ENCODE results near the gene KIF1B. TPM values are rescaled to one million over a fixed set of nuclear protein-coding genes. Genes with fewer than 3 reads are reported as not detected.

The KIF1B gene
- total and polyA plus RNA-seq, 2 experiments from 2014 or later: 21.5 to 68.4 TPM

DNA sequence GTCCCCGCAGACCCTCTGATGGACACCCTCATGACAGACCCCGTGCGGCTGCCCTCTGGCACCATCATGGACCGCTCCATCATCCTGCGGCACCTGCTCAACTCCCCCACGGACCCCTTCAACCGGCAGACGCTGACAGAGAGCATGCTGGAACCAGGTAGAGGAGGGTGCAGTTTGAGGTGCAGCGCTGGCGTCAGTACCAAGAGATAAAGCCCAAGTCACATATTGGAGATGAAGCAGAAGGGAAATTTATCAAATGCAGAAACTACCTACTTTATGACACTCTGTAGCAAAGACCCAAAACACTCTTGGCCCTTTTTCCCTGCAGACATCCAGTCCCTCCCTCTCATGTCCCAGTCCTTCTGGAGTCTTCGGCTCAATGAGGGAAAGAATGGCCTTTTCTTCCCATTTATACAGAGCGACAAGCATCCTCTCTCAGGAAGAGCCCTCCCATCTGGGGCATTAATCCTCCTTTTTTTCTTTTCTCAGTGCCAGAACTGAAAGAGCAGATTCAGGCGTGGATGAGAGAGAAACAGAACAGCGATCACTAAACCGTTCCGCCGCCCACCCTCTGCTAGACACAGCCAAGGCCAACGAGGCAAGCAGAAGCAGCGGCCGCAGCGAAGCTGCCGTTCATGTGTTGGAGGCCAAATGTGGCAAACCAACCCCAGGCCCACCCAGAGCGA lies 30.8 kb upstream of the KIF1B start:
- H3K79me2 ChIP-seq (replicated peaks; ENCODE audit: insufficient read depth): no peaks in the 10 kb centered on the region
- Mint-ChIP-seq H3K27me3 (ENCODE audit: insufficient read depth, low read depth, poor library complexity) (peaks cover 6% of the 10 kb centered on the region), H3K9me3 (peaks cover 3% of the 10 kb centered on the region; the same call in 2 of the 3 replicates), H3K27ac (peak overlapping the region; percentile 82), H3K4me3 (no peak overlapping the region), H3K36me3 (ENCODE audit: low read depth) (peaks cover 42% of the 10 kb centered on the region), H3K4me1 (peaks cover 14% of the 10 kb centered on the region)
- 0 out of 2 replicates have a peak, but pooled peaks cover 9% of the 10 kb centered on the region for H3F3A ChIP-seq (replicated peaks; ENCODE audit: low read depth)
- H3K27ac ChIP-seq (ENCODE audit: low read depth): peak overlapping the region; percentile 60; the same call in 1 of the 2 replicates
- no peaks in the 10 kb centered on the region for H3K9me2 ChIP-seq (ENCODE audit: insufficient read depth)
- H4K20me1 ChIP-seq (replicated peaks; ENCODE audit: insufficient read depth): no peaks in the 10 kb centered on the region
- no peak overlapping the region for H2AFZ ChIP-seq
- no peak overlapping the region for H3K4me2 ChIP-seq
- H3K4me3 ChIP-seq: no peak overlapping the region
- 0 out of 2 replicates have a peak, but pooled peaks cover 10% of the 10 kb centered on the region for H3K36me3 ChIP-seq (ENCODE audit: insufficient read depth)
- no peak for TF ChIP-seq ZNF331 (CRISPR knock-in tag; IDR thresholded peaks at IDR 0.05; ENCODE audit: low read depth)
- no peaks in the 10 kb centered on the region for H3K27me3 ChIP-seq (ENCODE audit: insufficient read depth)
- ATAC-seq: peak; percentile 55
- no peak for DNase-seq (ENCODE audit: low spot score)
- H3K4me1 ChIP-seq (ENCODE audit: insufficient read depth): peaks cover 14% of the 10 kb centered on the region

DNA sequence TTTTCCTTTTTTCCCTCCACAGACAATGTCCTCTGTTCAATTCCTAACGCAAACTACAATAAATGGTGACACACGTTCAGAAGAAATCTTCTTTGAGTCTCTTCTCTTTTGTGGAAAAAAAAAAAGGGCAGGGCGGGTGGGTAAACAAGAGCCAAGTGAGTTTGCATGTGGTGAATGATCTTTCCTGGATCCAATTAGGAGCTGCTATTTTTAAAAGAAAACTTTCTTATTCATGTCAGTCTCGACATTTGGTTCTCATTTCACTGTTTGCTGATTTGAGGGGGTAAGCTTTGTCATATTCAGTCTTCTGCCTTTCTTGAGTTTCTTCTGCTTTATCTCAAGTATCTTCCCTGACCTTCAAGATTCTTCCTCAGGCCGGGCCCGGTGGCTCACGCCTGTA lies 29.2 kb upstream of the KIF1B start:
- Mint-ChIP-seq H3K27me3 (ENCODE audit: insufficient read depth, low read depth, poor library complexity) (peaks cover 10% of the 10 kb centered on the region), H3K36me3 (ENCODE audit: low read depth) (peaks cover 28% of the 10 kb centered on the region), H3K4me3 (no peak overlapping the region), H3K9me3 (0 out of 3 replicates have a peak, but pooled peaks cover under 1% of the 10 kb centered on the region), H3K4me1 (peaks cover 14% of the 10 kb centered on the region), H3K27ac (no peak overlapping the region)
- TF ChIP-seq, protein P1, sequence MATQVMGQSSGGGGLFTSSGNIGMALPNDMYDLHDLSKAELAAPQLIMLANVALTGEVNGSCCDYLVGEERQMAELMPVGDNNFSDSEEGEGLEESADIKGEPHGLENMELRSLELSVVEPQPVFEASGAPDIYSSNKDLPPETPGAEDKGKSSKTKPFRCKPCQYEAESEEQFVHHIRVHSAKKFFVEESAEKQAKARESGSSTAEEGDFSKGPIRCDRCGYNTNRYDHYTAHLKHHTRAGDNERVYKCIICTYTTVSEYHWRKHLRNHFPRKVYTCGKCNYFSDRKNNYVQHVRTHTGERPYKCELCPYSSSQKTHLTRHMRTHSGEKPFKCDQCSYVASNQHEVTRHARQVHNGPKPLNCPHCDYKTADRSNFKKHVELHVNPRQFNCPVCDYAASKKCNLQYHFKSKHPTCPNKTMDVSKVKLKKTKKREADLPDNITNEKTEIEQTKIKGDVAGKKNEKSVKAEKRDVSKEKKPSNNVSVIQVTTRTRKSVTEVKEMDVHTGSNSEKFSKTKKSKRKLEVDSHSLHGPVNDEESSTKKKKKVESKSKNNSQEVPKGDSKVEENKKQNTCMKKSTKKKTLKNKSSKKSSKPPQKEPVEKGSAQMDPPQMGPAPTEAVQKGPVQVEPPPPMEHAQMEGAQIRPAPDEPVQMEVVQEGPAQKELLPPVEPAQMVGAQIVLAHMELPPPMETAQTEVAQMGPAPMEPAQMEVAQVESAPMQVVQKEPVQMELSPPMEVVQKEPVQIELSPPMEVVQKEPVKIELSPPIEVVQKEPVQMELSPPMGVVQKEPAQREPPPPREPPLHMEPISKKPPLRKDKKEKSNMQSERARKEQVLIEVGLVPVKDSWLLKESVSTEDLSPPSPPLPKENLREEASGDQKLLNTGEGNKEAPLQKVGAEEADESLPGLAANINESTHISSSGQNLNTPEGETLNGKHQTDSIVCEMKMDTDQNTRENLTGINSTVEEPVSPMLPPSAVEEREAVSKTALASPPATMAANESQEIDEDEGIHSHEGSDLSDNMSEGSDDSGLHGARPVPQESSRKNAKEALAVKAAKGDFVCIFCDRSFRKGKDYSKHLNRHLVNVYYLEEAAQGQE (IDR thresholded peaks at IDR 0.05; ENCODE audit: unreplicated experiment): no peak
- TF ChIP-seq NANOG (IDR thresholded peaks at IDR 0.05; ENCODE audit: borderline replicate concordance): no peak
- no peak for TF ChIP-seq STAT1 (IDR thresholded peaks at IDR 0.05; ENCODE audit: unreplicated experiment)
- no peak for TF ChIP-seq EZH2phosphoT487 (IDR thresholded peaks at IDR 0.05; ENCODE audit: unreplicated experiment)
- TF ChIP-seq ZNF331 (CRISPR knock-in tag; IDR thresholded peaks at IDR 0.05; ENCODE audit: low read depth): no peak
- TF ChIP-seq CREB1 (CRISPR knock-in tag; IDR thresholded peaks at IDR 0.05; ENCODE audit: low read depth): no peak
- TF ChIP-seq ZNF114 (CRISPR knock-in tag; IDR thresholded peaks at IDR 0.05): no peak
- TF ChIP-seq POLR2AphosphoS5 (IDR thresholded peaks at IDR 0.05; ENCODE audit: low read depth): no peak
- TF ChIP-seq, protein P2, sequence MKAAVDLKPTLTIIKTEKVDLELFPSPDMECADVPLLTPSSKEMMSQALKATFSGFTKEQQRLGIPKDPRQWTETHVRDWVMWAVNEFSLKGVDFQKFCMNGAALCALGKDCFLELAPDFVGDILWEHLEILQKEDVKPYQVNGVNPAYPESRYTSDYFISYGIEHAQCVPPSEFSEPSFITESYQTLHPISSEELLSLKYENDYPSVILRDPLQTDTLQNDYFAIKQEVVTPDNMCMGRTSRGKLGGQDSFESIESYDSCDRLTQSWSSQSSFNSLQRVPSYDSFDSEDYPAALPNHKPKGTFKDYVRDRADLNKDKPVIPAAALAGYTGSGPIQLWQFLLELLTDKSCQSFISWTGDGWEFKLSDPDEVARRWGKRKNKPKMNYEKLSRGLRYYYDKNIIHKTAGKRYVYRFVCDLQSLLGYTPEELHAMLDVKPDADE (IDR thresholded peaks at IDR 0.05): no peak
- Histone ChIP-seq H3K79me2 (replicated peaks; ENCODE audit: insufficient read depth) (no peaks in the 10 kb centered on the region), H2AFZ (no peak overlapping the region), H3F3A (replicated peaks; ENCODE audit: low read depth) (0 out of 2 replicates have a peak, but pooled peaks cover 9% of the 10 kb centered on the region), H3K27me3 (ENCODE audit: insufficient read depth) (no peaks in the 10 kb centered on the region), H3K36me3 (ENCODE audit: insufficient read depth) (0 out of 2 replicates have a peak, but pooled peaks cover 10% of the 10 kb centered on the region), H3K4me1 (ENCODE audit: insufficient read depth) (peaks cover 14% of the 10 kb centered on the region), H3K9me2 (ENCODE audit: insufficient read depth) (no peaks in the 10 kb centered on the region), H3K27ac (ENCODE audit: low read depth) (no peak overlapping the region; the same call in 1 of the 2 replicates), H3K4me2 (no peak overlapping the region), H3K4me3 (no peak overlapping the region), H4K20me1 (replicated peaks; ENCODE audit: insufficient read depth) (no peaks in the 10 kb centered on the region)
- DNase-seq (ENCODE audit: low spot score) (no peak), ATAC-seq (no peak)
